Measurements from ENCODE around the gene NOTCH2. TPM values are rescaled to one million over a fixed set of nuclear protein-coding genes. Genes with fewer than 3 reads are reported as not detected.

Gene NOTCH2
- 16.9 to 33.3 TPM (median 25.5 TPM) in 5 replicates for total RNA-seq (2022; extraction: Qiagen RNA extraction; ENCODE audit: low read depth)

DNA sequence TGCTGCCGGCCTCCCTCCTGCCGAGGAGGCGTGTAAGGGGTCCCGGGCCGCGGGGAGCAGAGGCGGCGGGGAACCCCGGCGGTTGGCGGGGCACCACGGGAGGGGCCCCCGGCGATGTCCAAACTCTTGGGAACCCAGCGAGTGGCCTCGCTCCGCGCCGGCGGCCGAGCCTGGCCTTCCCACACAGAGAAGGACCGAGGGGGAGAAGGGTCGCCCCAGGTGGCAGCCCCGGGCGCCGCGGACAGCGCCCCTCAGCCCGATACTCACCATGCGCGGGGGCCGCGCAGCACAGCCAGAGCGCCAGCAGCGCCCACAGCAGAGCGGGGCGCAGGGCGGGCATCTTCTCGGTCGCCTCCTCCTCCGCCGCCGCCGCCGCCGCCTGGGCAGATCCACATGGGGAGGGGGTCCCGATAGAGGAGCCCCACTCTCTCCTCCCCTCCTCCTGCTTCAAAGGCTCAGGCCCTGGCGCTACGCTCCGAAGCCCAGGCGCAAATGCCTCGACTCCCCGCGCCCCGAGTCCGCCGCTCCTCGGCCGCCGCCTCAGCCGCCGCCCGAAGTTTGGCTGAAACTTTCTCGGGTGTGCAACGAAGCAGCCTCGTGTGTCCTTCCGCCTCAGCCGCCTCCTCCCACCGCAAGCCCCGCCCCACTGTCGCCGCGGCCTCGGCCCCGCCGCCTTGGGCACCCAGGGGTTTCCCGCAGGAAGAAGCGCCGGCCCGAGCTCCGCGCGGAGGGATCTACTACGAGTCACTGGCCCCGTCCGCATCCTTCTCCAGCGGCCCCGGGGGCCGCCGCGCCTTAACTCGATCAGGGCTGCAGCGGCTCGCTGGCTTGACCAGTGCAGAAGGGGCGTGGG is at the start of gene NOTCH2:
Gene NOTCH2 (minus strand): TSS at position 596 of the 853 bp plus-strand sequence. CDS start 256 bp downstream, at position 340.

DNA sequence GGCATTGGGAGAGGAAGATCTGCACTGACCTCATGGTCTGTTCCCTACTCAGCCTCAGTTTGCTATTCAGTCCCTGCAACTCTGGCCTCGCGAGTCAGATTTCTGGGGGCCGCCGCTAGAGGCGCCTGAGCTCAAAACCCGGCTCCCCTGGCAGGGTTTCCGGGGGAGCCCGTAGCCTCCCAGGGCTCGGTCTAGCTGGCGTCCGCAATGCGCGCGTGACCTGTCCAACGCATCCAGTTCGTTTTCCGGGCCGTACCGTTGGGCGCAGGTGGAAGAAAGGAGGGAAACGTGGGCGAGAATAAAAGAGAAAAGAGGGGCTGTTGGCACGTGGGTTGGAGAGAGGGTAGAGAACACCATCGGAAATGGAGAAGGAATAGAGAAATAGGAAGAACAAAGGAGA is 173.2 kb downstream of the NOTCH2 start, which contains the start of gene ADAM30:
Gene ADAM30 (minus strand): TSS at position 213 of the 400 bp plus-strand sequence. CDS start 179 bp downstream, at position 34.

Other genes starting within 250 kb of the NOTCH2 start
- gene ADAM30, start 173.1 kb downstream of the NOTCH2 start, total RNA-seq (2022; extraction: Qiagen RNA extraction; ENCODE audit: low read depth): not detected in 5 replicates
- gene SEC22B, start 106.9 kb upstream of the NOTCH2 start, total RNA-seq (2022; extraction: Qiagen RNA extraction; ENCODE audit: low read depth): 6.2 to 9.3 TPM (median 7.9 TPM) in 5 replicates